HepG2 (cell line): ENCODE measurements around the gene NME4. TPM values are rescaled to one million over a fixed set of nuclear protein-coding genes. Genes with fewer than 3 reads are reported as not detected.

Source experiments
- ATAC-seq: fragments of 200-7000 bp; cut with Tn5 transposase; 3 replicates; pipeline ENCODE4 v1.9.1; 2020; ENCODE audit warnings: mild to moderate bottlenecking, moderate library complexity
- BruUV-seq: library from RNA; stranded (reverse); fragments of 400-500 nt; replicated peaks from 2 replicates; lab custom pipeline; 2021; lab: Mats Ljungman, UMichigan
- CTCF ChIA-PET: fragments of 300-600 bp; formaldehyde crosslinking; extraction: SDS; loops from one replicate; lab custom pipeline; 2021; ENCODE audit warnings: low total read pairs, inconsistent platforms, low intra/inter-chr PET ratio; lab: Yijun Ruan, JAX
- POLR2A ChIA-PET: fragments of 350-600 bp; sonication (Branson Sonifier 250); formaldehyde crosslinking; loops from one replicate; lab custom pipeline; 2020; ENCODE audit warnings: antibody characterized with exemption, inconsistent platforms; lab: Yijun Ruan, JAX
- DNase-seq: peaks from one replicate; pipeline ENCODE4 v3.0.0-alpha.2; 2015; ENCODE audit warnings: low spot score
- FAIRE-seq: peaks from 3 replicates; lab custom pipeline; 2011; peaks lifted over from hg19 to GRCh38; lab: Jason Lieb, UNC
- H2AFZ ChIP-seq: one replicate; pipeline ENCODE4 v1.6.1; 2011; ENCODE audit warnings: low read length, inconsistent platforms
- H3K27ac ChIP-seq: fragments of 300-600 bp; 3 replicates; pipeline ENCODE4 v1.8.0; 2011; ENCODE audit warnings: mixed run types, mild to moderate bottlenecking, mixed read lengths, low read length, inconsistent platforms; ENCODE audit not compliant: insufficient read depth; ENCODE audit errors: extremely low read length
- H3K27me3 ChIP-seq, 2 experiments: fragments of 200-600 bp in 1 of 2; 2 replicates in 1 of 2; 3 replicates in 1 of 2; pipeline versions ENCODE4 v1.6.0 to v1.8.0; 2011; ENCODE audit warnings: low read length in 2 of 2, mild to moderate bottlenecking in 2 of 2, moderate library complexity in 2 of 2, inconsistent platforms in 1 of 2; ENCODE audit not compliant: insufficient read depth in 2 of 2, control insufficient read depth in 1 of 2
- H3K36me3 ChIP-seq, 2 experiments: fragments of 200-600 bp in 1 of 2; replicated peaks in 1 of 2; 2 replicates in 1 of 2; 3 replicates in 1 of 2; pipeline versions ENCODE4 v1.5.1 to v1.8.0; 2011; ENCODE audit warnings: low read length in 2 of 2, inconsistent platforms in 1 of 2; ENCODE audit not compliant: insufficient read depth in 2 of 2, control insufficient read depth in 1 of 2
- H3K4me1 ChIP-seq: 2 replicates; pipeline ENCODE4 v1.5.1; 2012; ENCODE audit warnings: low read length, inconsistent platforms; ENCODE audit not compliant: insufficient read depth
- H3K4me2 ChIP-seq: 2 replicates; pipeline ENCODE4 v1.6.0; 2011; ENCODE audit warnings: low read depth, low read length, inconsistent platforms
- H3K4me3 ChIP-seq, 3 experiments: fragments of 200-600 bp in 1 of 3; sonication (generic), shearing (Covaris generic) in 1 of 3; replicated peaks in 1 of 3; 2 replicates each; pipeline ENCODE4 v1.5.1; 2011 to 2016; ENCODE audit warnings: low read length in 3 of 3, inconsistent platforms in 2 of 3, low read depth in 2 of 3, mild to moderate bottlenecking in 2 of 3, control low read depth in 1 of 3, mixed read lengths in 1 of 3; ENCODE audit not compliant: insufficient read depth in 1 of 3
- H3K79me2 ChIP-seq: one replicate; pipeline ENCODE4 v1.6.1; 2011; ENCODE audit warnings: low read length, inconsistent platforms; ENCODE audit not compliant: insufficient read depth
- H3K9ac ChIP-seq: 2 replicates; pipeline ENCODE4 v1.6.0; 2011; ENCODE audit warnings: mild to moderate bottlenecking, low read depth, low read length, inconsistent platforms; ENCODE audit not compliant: insufficient read depth
- H3K9me3 ChIP-seq: 2 replicates; pipeline ENCODE4 v1.5.1; 2012; ENCODE audit warnings: mild to moderate bottlenecking, low read length
- H4K20me1 ChIP-seq: 2 replicates; pipeline ENCODE4 v1.6.0; 2011; ENCODE audit warnings: inconsistent platforms, mild to moderate bottlenecking, low read length, moderate library complexity; ENCODE audit not compliant: insufficient read depth
- ARNT2 ChIP-seq: sonication (generic); formaldehyde crosslinking; IDR thresholded peaks from 2 replicates; pipeline ENCODE4 v1.8.0; 2022; ENCODE audit warnings: mild to moderate bottlenecking, low read depth, missing genetic modification reagents, moderate library complexity
- IRF9 ChIP-seq: sonication (generic); formaldehyde crosslinking; IDR thresholded peaks from 2 replicates; pipeline ENCODE4 v1.8.0; 2022; ENCODE audit warnings: missing genetic modification reagents, mild to moderate bottlenecking, borderline replicate concordance
- MXI1 ChIP-seq: IDR thresholded peaks from 3 replicates; pipeline ENCODE4 v1.6.1; 2012; ENCODE audit warnings: low read depth, low read length, inconsistent platforms, borderline replicate concordance
- NCOR1 ChIP-seq: fragments of 200-600 bp; sonication (generic); IDR thresholded peaks from 2 replicates; pipeline ENCODE4 v1.7.0; 2017; ENCODE audit warnings: antibody characterized with exemption, low read length, borderline replicate concordance
- PAX8 ChIP-seq: sonication (generic); formaldehyde crosslinking; IDR thresholded peaks from 2 replicates; pipeline ENCODE4 v1.8.0; 2022; ENCODE audit warnings: mild to moderate bottlenecking, missing genetic modification reagents, borderline replicate concordance
- SALL2 ChIP-seq: sonication (generic); formaldehyde crosslinking; IDR thresholded peaks from 2 replicates; pipeline ENCODE4 v1.8.1; 2023; ENCODE audit warnings: mild to moderate bottlenecking, missing genetic modification reagents, inconsistent platforms
- SRSF9 ChIP-seq: fragments of 200-400 bp; formaldehyde crosslinking; IDR thresholded peaks from 2 replicates; pipeline ENCODE4 v1.6.1; 2018; ENCODE audit warnings: borderline replicate concordance, mild to moderate bottlenecking, low read depth, low read length; ENCODE audit not compliant: insufficient read depth, poor library complexity, severe bottlenecking
- ZBTB38 ChIP-seq: sonication (generic); formaldehyde crosslinking; IDR thresholded peaks from 2 replicates; pipeline ENCODE4 v1.5.1; 2020; ENCODE audit warnings: mild to moderate bottlenecking, missing genetic modification reagents
- ZKSCAN5 ChIP-seq: sonication (generic); formaldehyde crosslinking; IDR thresholded peaks from 2 replicates; pipeline ENCODE4 v1.5.1; 2020; ENCODE audit warnings: mild to moderate bottlenecking, missing genetic modification reagents
- ZMAT3 ChIP-seq: sonication (generic); formaldehyde crosslinking; conservative IDR thresholded peaks from 2 replicates; pipeline ENCODE4 v1.7.0; 2021; ENCODE audit warnings: missing genetic modification reagents
- ZNF12 ChIP-seq: sonication (generic); formaldehyde crosslinking; IDR thresholded peaks from 2 replicates; pipeline ENCODE4 v1.5.0; 2020; ENCODE audit warnings: missing genetic modification reagents
- ZNF136 ChIP-seq: sonication (generic); formaldehyde crosslinking; IDR thresholded peaks from 2 replicates; pipeline ENCODE4 v1.8.1; 2022; ENCODE audit warnings: low read depth, mild to moderate bottlenecking, moderate library complexity, missing genetic modification reagents
- ZNF225 ChIP-seq: sonication (generic); formaldehyde crosslinking; IDR thresholded peaks from 2 replicates; pipeline ENCODE4 v1.4.0; 2020; ENCODE audit warnings: mild to moderate bottlenecking, missing genetic modification reagents
- ZNF264 ChIP-seq: sonication (generic); formaldehyde crosslinking; IDR thresholded peaks from 2 replicates; pipeline ENCODE4 v1.4.0; 2020; ENCODE audit warnings: missing genetic modification reagents
- ZNF614 ChIP-seq: IDR thresholded peaks from 2 replicates; pipeline ENCODE4 v1.6.1; 2018; ENCODE audit warnings: missing biosample characterization, missing genetic modification reagents, inconsistent platforms, borderline replicate concordance
- ZNF710 ChIP-seq: sonication (generic); formaldehyde crosslinking; IDR thresholded peaks from 2 replicates; pipeline ENCODE4 v1.5.0; 2020; ENCODE audit warnings: mild to moderate bottlenecking, missing genetic modification reagents, borderline replicate concordance
- ZNF839 ChIP-seq: sonication (generic); formaldehyde crosslinking; IDR thresholded peaks from 2 replicates; pipeline ENCODE4 v1.4.0; 2020; ENCODE audit warnings: missing genetic modification reagents, mild to moderate bottlenecking, borderline replicate concordance
- ZNF891 ChIP-seq: sonication (generic); formaldehyde crosslinking; IDR thresholded peaks from 2 replicates; pipeline ENCODE4 v1.5.0; 2020; ENCODE audit warnings: mild to moderate bottlenecking, missing genetic modification reagents
- WGBS: methylation state at CpG from one replicate; pipeline ENCODE4 v1.1.6; 2017; ENCODE audit warnings: low lambda C conversion rate; 5-methylcytosine and 5-hydroxymethylcytosine counted together
- in situ Hi-C: cut with HindIII; loops from 2 replicates; pipeline ENCODE4 v1.10.0; 2017; ENCODE audit warnings: low pct_unique_long_range_greater_than_20kb; ENCODE audit not compliant: extremely low pct_ligation_motif_present
- intact Hi-C: fragments of 100-400 bp; cut with micrococcal nuclease; formaldehyde crosslinking; loops from one replicate; pipeline ENCODE4 v1.10.0; 2022; ENCODE audit not compliant: unreplicated experiment
- polyA plus RNA-seq, 8 experiments: library from polyadenylated mRNA; depleted of rRNA in 3 of 8; stranded (reverse) in 7 of 8; unstranded in 1 of 8; fragments of >200 nt; fragmentation: Illumina TruSeq in 4 of 8; extraction: Trizol in 4 of 8; gene quantifications; 2 replicates each; pipeline versions ENCODE4 v1.2.1 to v1.2.3, GENCODE V29; 2011 to 2016; ENCODE audit warnings: low read depth in 4 of 8, missing spikeins in 1 of 8, mixed read lengths in 1 of 8; ENCODE audit not compliant: insufficient read depth in 1 of 8
- total RNA-seq, 5 experiments: library from RNA; depleted of rRNA; stranded (reverse); fragments of >200 nt; fragmentation: Illumina TruSeq; extraction: Trizol; gene quantifications; 2 replicates each; pipeline ENCODE4 v1.2.3, GENCODE V29; 2016; ENCODE audit warnings: low read depth in 1 of 5
- TF ChIP-seq, protein P1 (sequence below): sonication (generic); formaldehyde crosslinking; IDR thresholded peaks from 2 replicates; pipeline ENCODE4 v1.4.0; 2020; ENCODE audit warnings: mild to moderate bottlenecking, missing genetic modification reagents
- TF ChIP-seq, protein P2 (sequence below): sonication (generic); IDR thresholded peaks from 2 replicates; pipeline ENCODE4 v1.6.1; 2016; ENCODE audit warnings: low read depth, borderline replicate concordance

Gene NME4
- total and polyA plus RNA-seq, 2 of the 13 experiments (the other 11 are each of a cell fraction or from before 2014, with no cell fraction given) = 121 to 263 TPM

DNA sequence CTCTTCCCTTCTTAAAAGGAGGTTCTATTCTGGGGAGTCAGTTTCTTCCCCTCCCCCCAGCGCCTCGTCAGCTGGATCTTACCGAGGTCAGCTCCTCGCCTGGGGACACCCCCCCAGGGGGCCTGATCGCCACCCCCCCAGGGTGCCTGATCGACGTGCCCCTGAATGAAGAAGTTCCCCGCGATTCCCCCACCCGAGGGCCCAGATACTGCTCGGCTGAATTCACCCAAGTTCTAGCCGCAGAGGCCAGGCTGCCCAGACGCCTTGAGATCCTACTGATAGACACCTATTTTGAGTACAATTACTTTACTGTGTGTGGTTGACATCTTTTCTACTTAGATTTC, 29.9 kb downstream of the NME4 start:
- Histone ChIP-seq H3K27me3 (no peaks in the 10 kb centered on the region; a peak in 1 of 5 replicates), H3K79me2 (peaks cover 46% of the 10 kb centered on the region), H3K4me1 (peaks cover 60% of the 10 kb centered on the region), H4K20me1 (peaks cover 16% of the 10 kb centered on the region), H3K36me3 (no peaks in the 10 kb centered on the region; a peak in 1 of 5 replicates), H3K4me3 (peak overlapping the region; percentile 63 to 95 (median 87)), H3K9me3 (no peaks in the 10 kb centered on the region), H3K27ac (no peak overlapping the region), H3K4me2 (peak overlapping the region; percentile 78), H2AFZ (no peak overlapping the region), H3K9ac (peak overlapping the region; percentile 72)
- no peak for ATAC-seq
- under 1% methylated on average over 12 of the region's 13 CpGs for WGBS
- no peak for FAIRE-seq
- in situ Hi-C loops = no loop called here
- DNase-seq = no peak
- ChIA-PET POLR2A (interaction anchor here (2.5 kb wide), 1 partner anchor 48 kb away, joined by 10 read pairs; no protein-coding TSS in a partner anchor), CTCF (no interaction called here)
- intact Hi-C loops = no loop called here
- BruUV-seq = no TSS peak
- TF ChIP-seq PAX8 (CRISPR knock-in tag) (no peak), ZNF264 (CRISPR knock-in tag) (no peak), NCOR1 (no peak), ZNF12 (CRISPR knock-in tag) (no peak), ZNF710 (CRISPR knock-in tag) (no peak), ZBTB38 (CRISPR knock-in tag) (no peak), IRF9 (CRISPR knock-in tag) (no peak), ZNF136 (no peak), SRSF9 (no peak), MXI1 (no peak), ZNF839 (CRISPR knock-in tag) (no peak), ZKSCAN5 (CRISPR knock-in tag) (no peak), SALL2 (CRISPR knock-in tag) (0 out of 2 replicates have a peak, but pooled peaks have one; percentile 29), ZMAT3 (CRISPR knock-in tag) (no peak), ARNT2 (no peak), ZNF225 (CRISPR knock-in tag) (no peak), ZNF891 (no peak), ZNF614 (CRISPR knock-in tag) (0 out of 2 replicates have a peak, but pooled peaks have one; percentile 2)
- TF ChIP-seq, protein P1, sequence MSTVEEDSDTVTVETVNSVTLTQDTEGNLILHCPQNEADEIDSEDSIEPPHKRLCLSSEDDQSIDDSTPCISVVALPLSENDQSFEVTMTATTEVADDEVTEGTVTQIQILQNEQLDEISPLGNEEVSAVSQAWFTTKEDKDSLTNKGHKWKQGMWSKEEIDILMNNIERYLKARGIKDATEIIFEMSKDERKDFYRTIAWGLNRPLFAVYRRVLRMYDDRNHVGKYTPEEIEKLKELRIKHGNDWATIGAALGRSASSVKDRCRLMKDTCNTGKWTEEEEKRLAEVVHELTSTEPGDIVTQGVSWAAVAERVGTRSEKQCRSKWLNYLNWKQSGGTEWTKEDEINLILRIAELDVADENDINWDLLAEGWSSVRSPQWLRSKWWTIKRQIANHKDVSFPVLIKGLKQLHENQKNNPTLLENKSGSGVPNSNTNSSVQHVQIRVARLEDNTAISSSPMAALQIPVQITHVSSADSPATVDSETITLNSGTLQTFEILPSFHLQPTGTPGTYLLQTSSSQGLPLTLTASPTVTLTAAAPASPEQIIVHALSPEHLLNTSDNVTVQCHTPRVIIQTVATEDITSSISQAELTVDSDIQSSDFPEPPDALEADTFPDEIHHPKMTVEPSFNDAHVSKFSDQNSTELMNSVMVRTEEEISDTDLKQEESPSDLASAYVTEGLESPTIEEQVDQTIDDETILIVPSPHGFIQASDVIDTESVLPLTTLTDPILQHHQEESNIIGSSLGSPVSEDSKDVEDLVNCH = no peak
- TF ChIP-seq, protein P2, sequence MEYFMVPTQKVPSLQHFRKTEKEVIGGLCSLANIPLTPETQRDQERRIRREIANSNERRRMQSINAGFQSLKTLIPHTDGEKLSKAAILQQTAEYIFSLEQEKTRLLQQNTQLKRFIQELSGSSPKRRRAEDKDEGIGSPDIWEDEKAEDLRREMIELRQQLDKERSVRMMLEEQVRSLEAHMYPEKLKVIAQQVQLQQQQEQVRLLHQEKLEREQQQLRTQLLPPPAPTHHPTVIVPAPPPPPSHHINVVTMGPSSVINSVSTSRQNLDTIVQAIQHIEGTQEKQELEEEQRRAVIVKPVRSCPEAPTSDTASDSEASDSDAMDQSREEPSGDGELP = peak; percentile 28; the same call in 1 of the 2 replicates
